Thyroid gland (tissue), 4 donors: ENCODE measurements around the gene LAMA3.

Experiments used
- CTCF ChIP-seq, 6 experiments: fragments of 200-600 bp in 3 of 6; fragments of 450-650 bp in 3 of 6; sonication (generic) in 3 of 6; IDR thresholded peaks; one replicate each; pipeline ENCODE4 v1.5.1; 2016 to 2019; ENCODE audit warnings: antibody characterized with exemption in 6 of 6, mild to moderate bottlenecking in 2 of 6, inconsistent platforms in 1 of 6, moderate library complexity in 1 of 6
- POLR2A ChIP-seq, 2 donors: fragments of 450-650 bp; IDR thresholded peaks; one replicate each; pipeline ENCODE4 v1.6.1; 2017; ENCODE audit warnings: antibody characterized with exemption in 2 of 2, mild to moderate bottlenecking in 2 of 2, moderate library complexity in 1 of 2

DNA sequence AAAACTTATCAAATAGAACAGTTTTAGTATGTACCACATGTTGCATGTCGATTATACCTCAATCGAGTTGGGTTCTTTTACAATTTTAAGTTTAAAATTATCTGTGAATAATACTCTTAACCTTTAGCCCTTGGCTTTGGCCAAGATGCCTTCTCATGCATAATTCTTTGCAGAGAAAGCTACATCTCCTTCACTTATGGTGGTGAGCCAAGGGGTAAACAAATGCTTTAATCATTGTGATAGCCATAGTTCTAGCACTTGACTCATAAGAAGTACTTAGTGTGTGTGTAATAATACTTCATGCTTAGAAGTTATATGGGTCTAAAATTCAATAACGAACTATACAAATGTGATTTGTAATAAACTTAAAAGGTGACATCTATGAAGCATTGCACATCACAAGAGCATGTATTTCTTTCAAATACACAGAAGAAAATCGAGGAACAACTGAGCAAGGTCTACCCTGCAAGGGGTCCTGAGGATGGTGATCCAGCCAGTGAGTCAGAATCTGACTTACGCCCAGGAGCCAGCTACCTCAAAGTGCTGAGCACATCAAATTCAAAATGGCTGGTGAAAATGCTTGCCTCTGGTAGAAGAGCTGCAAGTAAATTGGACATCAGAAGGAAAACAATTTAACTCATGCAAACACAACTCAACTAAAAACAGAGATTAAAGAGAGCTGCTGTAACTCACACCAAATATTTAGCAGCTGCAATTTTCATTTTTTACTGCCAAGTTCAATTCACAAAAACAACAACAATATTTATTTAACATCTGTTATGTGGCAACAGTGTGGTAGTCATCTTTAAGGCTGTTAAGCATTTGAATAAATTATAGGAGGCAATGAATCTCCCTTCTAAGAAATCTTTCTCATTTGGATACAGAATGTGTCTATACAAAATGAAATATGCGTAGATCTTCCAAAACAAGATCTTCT lies 301.5 kb downstream of the LAMA3 start:
- TF ChIP-seq POLR2A (IDR thresholded peaks at IDR 0.05) (no peak), CTCF (IDR thresholded peaks at IDR 0.05) (no peak)
